GM13976 (cell line): ENCODE data around the gene RUNX3.

ENCODE experiments used
- DNase-seq: peaks from one replicate; pipeline ENCODE4 v3.0.0; 2012; ENCODE audit warnings: low spot score
- CTCF ChIP-seq: IDR thresholded peaks from 2 replicates; pipeline ENCODE4 v1.5.1; 2012; ENCODE audit warnings: borderline replicate concordance, mild to moderate bottlenecking; ENCODE audit not compliant: insufficient read depth; ENCODE audit errors: extremely low read depth, missing control alignments, control extremely low read depth
- in situ Hi-C: fragments of 300-500 bp; cut with MboI; formaldehyde crosslinking; loops from one replicate; pipeline ENCODE4 v1.12.0; 2022; ENCODE audit warnings: low sequenced_read_pairs, mixed read lengths, inconsistent platforms; ENCODE audit not compliant: unreplicated experiment

The RUNX3 gene

GRCh38 chr1:24972221-24972914 is 42.3 kb upstream of the RUNX3 start:
- no peak for DNase-seq
- in situ Hi-C loops: no loop called here
- no peak for TF ChIP-seq CTCF

- no peak for TF ChIP-seq CTCF
- DNase-seq: no peak
- in situ Hi-C loops: no loop called here
These were observed 41.1 kb upstream of the RUNX3 start for GRCh38 chr1:24970926-24971875.

- TF ChIP-seq CTCF: no peak
- in situ Hi-C loops: no loop called here
- no peak for DNase-seq
These were observed 40.3 kb upstream of the RUNX3 start for GRCh38 chr1:24970399-24970753.

- no peak for DNase-seq
- no peak for TF ChIP-seq CTCF
- in situ Hi-C loops: no loop called here
These were observed 39.7 kb upstream of the RUNX3 start for GRCh38 chr1:24969596-24970398.

GRCh38 chr1:24968941-24969585 is 39.0 kb upstream of the RUNX3 start:
- no peak for TF ChIP-seq CTCF
- in situ Hi-C loops: no loop called here
- no peak for DNase-seq

- DNase-seq: no peak
- in situ Hi-C loops: no loop called here
- no peak for TF ChIP-seq CTCF
These were observed 37.9 kb upstream of the RUNX3 start for GRCh38 chr1:24967962-24968361.
